H54 (cell line): Measurements from ENCODE around the gene PPME1.
"Not testable (repeated sequence)": the region's sequence is repeated elsewhere in the genome, so short reads cannot be mapped to it uniquely, and the experiment has no call there.

Source experiments
- DNase-seq: peaks from one replicate; pipeline ENCODE4 v3.0.0; 2011; ENCODE audit warnings: low spot score, mixed read lengths; ENCODE audit not compliant: insufficient read length
- FAIRE-seq: peaks from 3 replicates; lab custom pipeline; 2011; peaks lifted over from hg19 to GRCh38; lab: Jason Lieb, UNC
- POLR2A ChIP-seq: IDR thresholded peaks from 2 replicates; pipeline ENCODE4 v1.6.1; 2011; ENCODE audit warnings: low read depth, mild to moderate bottlenecking, low read length

The PPME1 gene

GRCh38 chr11:74170694-74171629 is at the start of gene PPME1, which contains the start of gene C2CD3:
Gene PPME1, plus strand, starts transcription at chr11:74171289. Its CDS starts 133 bp downstream, at chr11:74171422.
Gene C2CD3, minus strand, starts transcription at chr11:74171002. Its CDS starts 210 bp downstream, at chr11:74170792.
- TF ChIP-seq POLR2A = peak; percentile 99
- peak; percentile 84 for DNase-seq
- peak; percentile 90 for FAIRE-seq

GRCh38 chr11:74121804-74122203 is 49.3 kb upstream of the PPME1 start:
- no peak for TF ChIP-seq POLR2A
- FAIRE-seq (no peak), DNase-seq (no peak)

GRCh38 chr11:74123008-74123448 is 48.1 kb upstream of the PPME1 start:
- DNase-seq (no peak), FAIRE-seq (no peak)
- TF ChIP-seq POLR2A = no peak

GRCh38 chr11:74129121-74129520 is 42.0 kb upstream of the PPME1 start:
- not testable (repeated sequence) for FAIRE-seq, DNase-seq

- DNase-seq (no peak), FAIRE-seq (no peak)
- no peak for TF ChIP-seq POLR2A
Measured at GRCh38 chr11:74132833-74133232, 38.3 kb upstream of the PPME1 start.

- no peak for DNase-seq
- TF ChIP-seq POLR2A = no peak
Measured at GRCh38 chr11:74133436-74133835, 37.7 kb upstream of the PPME1 start.

GRCh38 chr11:74134661-74135060 is 36.4 kb upstream of the PPME1 start:
- DNase-seq (no peak), FAIRE-seq (no peak)
- TF ChIP-seq POLR2A = no peak

More at GRCh38 chr11:74133436-74133835, 37.7 kb upstream of the PPME1 start:
- no peak for FAIRE-seq

- FAIRE-seq = peak; percentile 6
- no peak for DNase-seq
- no peak for TF ChIP-seq POLR2A
Measured at GRCh38 chr11:74135127-74135840, 35.8 kb upstream of the PPME1 start.

GRCh38 chr11:74138021-74138420 is 33.1 kb upstream of the PPME1 start:
- DNase-seq (no peak), FAIRE-seq (no peak)
- no peak for TF ChIP-seq POLR2A

- FAIRE-seq (peak; percentile 98), DNase-seq (peak; percentile 47)
- no peak for TF ChIP-seq POLR2A
Measured at GRCh38 chr11:74138572-74138971, 32.5 kb upstream of the PPME1 start.

GRCh38 chr11:74139151-74139918 is 31.8 kb upstream of the PPME1 start:
- no peak for TF ChIP-seq POLR2A
- DNase-seq = no peak
- FAIRE-seq = no peak

- not testable (repeated sequence) for FAIRE-seq, DNase-seq
Measured at GRCh38 chr11:74139919-74140431, 31.1 kb upstream of the PPME1 start.

GRCh38 chr11:74141241-74141695 is 29.8 kb upstream of the PPME1 start:
- FAIRE-seq = peak; percentile 69
- no peak for DNase-seq
- TF ChIP-seq POLR2A = no peak
